ENCODE data around the gene MATK. TPM values are rescaled to one million over a fixed set of nuclear protein-coding genes. Genes with fewer than 3 reads are reported as not detected.
A peak's percentile ranks its signal among the peaks of the same experiment; 100 is the strongest.

Gene MATK
- total RNA-seq, result 0.43 TPM
- long read RNA-seq, partial matches to known transcripts, result 0 of 1 reads
- long read RNA-seq, other reads (novel, unspliced or antisense), result 0 of 1 reads

- DNase-seq (ENCODE audit: missing footprints), result no peak
- intact Hi-C loops (cut with DNase I), result no loop called here
- no peak for ATAC-seq
Measured at GRCh38 chr19:3785938-3786824, at the start of gene MATK. MATK (minus strand) TSS chr19:3786381; CDS start chr19:3785135, 1,246 bp downstream.

GRCh38 chr19:3835055-3835435 lies 48.9 kb upstream of the MATK start:
- intact Hi-C loops (cut with DNase I), result no loop called here
- no peak for ATAC-seq

GRCh38 chr19:3834349-3835054 lies 48.3 kb upstream of the MATK start:
- DNase-seq (ENCODE audit: missing footprints) (no peak), ATAC-seq (no peak)
- intact Hi-C loops (cut with DNase I), result no loop called here

More at GRCh38 chr19:3835055-3835435, 48.9 kb upstream of the MATK start:
- DNase-seq (ENCODE audit: missing footprints), result no peak

GRCh38 chr19:3833578-3834348 lies 47.6 kb upstream of the MATK start:
- ATAC-seq (no peak), DNase-seq (ENCODE audit: missing footprints) (no peak)
- intact Hi-C loops (cut with DNase I), result no loop called here

- no peak for ATAC-seq
- intact Hi-C loops (cut with DNase I), result no loop called here
- DNase-seq (ENCODE audit: missing footprints), result no peak
Measured at GRCh38 chr19:3832001-3832400, 45.8 kb upstream of the MATK start.

- DNase-seq (ENCODE audit: missing footprints), result no peak
- no peak for ATAC-seq
- intact Hi-C loops (cut with DNase I), result no loop called here
Measured at GRCh38 chr19:3831601-3832000, 45.4 kb upstream of the MATK start.

- DNase-seq (ENCODE audit: missing footprints) (no peak), ATAC-seq (no peak)
- intact Hi-C loops (cut with DNase I), result no loop called here
Measured at GRCh38 chr19:3830621-3831589, 44.7 kb upstream of the MATK start.

GRCh38 chr19:3827306-3827705 lies 41.1 kb upstream of the MATK start:
- intact Hi-C loops (cut with DNase I), result no loop called here
- peak; percentile 31 for DNase-seq (ENCODE audit: missing footprints)
- ATAC-seq, result no peak

- ATAC-seq (no peak), DNase-seq (ENCODE audit: missing footprints) (peak; percentile 23)
- intact Hi-C loops (cut with DNase I), result no loop called here
Measured at GRCh38 chr19:3826163-3826562, 40.0 kb upstream of the MATK start.

- intact Hi-C loops (cut with DNase I), result no loop called here
- DNase-seq (ENCODE audit: missing footprints) (peak; percentile 54), ATAC-seq (peak; percentile 10)
Measured at GRCh38 chr19:3825286-3825956, 39.2 kb upstream of the MATK start.

- DNase-seq (ENCODE audit: missing footprints), result no peak
- ATAC-seq, result no peak
- intact Hi-C loops (cut with DNase I), result loop anchor here (5.0 kb wide), 1 partner anchor 61 kb away; the partner anchor contains the start of genes APBA3 and MRPL54
Measured at GRCh38 chr19:3823350-3823713, 37.2 kb upstream of the MATK start.

GRCh38 chr19:3822683-3823349 lies 36.6 kb upstream of the MATK start:
- ATAC-seq (no peak), DNase-seq (ENCODE audit: missing footprints) (no peak)
- intact Hi-C loops (cut with DNase I), result loop anchor here (5.0 kb wide), 1 partner anchor 61 kb away; the partner anchor contains the start of genes APBA3 and MRPL54

GRCh38 chr19:3821857-3822364 lies 35.7 kb upstream of the MATK start:
- ATAC-seq (peak; percentile 58), DNase-seq (ENCODE audit: missing footprints) (peak; percentile 88)
- intact Hi-C loops (cut with DNase I), result loop anchor here (5.0 kb wide), 1 partner anchor 60 kb away; the partner anchor contains the start of genes APBA3 and MRPL54

- intact Hi-C loops (cut with DNase I), result loop anchor here (5.0 kb wide), 1 partner anchor 59 kb away; the partner anchor contains the start of genes APBA3 and MRPL54
- no peak for DNase-seq (ENCODE audit: missing footprints)
- ATAC-seq, result no peak
Measured at GRCh38 chr19:3821156-3821555, 35.0 kb upstream of the MATK start.

- ATAC-seq, result no peak
- intact Hi-C loops (cut with DNase I), result loop anchor here (5.0 kb wide), 1 partner anchor 58 kb away; the partner anchor contains the start of genes APBA3 and MRPL54
- no peak for DNase-seq (ENCODE audit: missing footprints)
Measured at GRCh38 chr19:3819989-3820388, 33.8 kb upstream of the MATK start.

- intact Hi-C loops (cut with DNase I), result no loop called here
- DNase-seq (ENCODE audit: missing footprints), result no peak
- no peak for ATAC-seq
Measured at GRCh38 chr19:3818918-3819317, 32.7 kb upstream of the MATK start.

All from Right ventricle myocardium inferior (tissue), 1 donor.